Neuron (in vitro differentiated cells): ENCODE results near the gene PLOD3.
A peak's percentile ranks its signal among the peaks of the same experiment; 100 is the strongest.
"Not testable (repeated sequence)": the region's sequence is repeated elsewhere in the genome, so short reads cannot be mapped to it uniquely, and the experiment has no call there.

Experiments
- H2AFZ ChIP-seq: one replicate; pipeline ENCODE4 v1.6.1; 2013; ENCODE audit warnings: low read depth, mild to moderate bottlenecking, inconsistent platforms, low read length, moderate library complexity
- H3K27me3 ChIP-seq: one replicate; pipeline ENCODE4 v1.6.1; 2013; ENCODE audit warnings: low read length; ENCODE audit not compliant: insufficient read depth
- H3K36me3 ChIP-seq: one replicate; pipeline ENCODE4 v1.6.1; 2013; ENCODE audit warnings: low read length; ENCODE audit not compliant: insufficient read depth
- H3K4me1 ChIP-seq: one replicate; pipeline ENCODE4 v1.6.1; 2013; ENCODE audit warnings: low read length; ENCODE audit not compliant: insufficient read depth
- H3K4me3 ChIP-seq: 2 replicates; pipeline ENCODE4 v1.5.1; 2013; ENCODE audit warnings: mild to moderate bottlenecking, low read length, moderate library complexity
- H3K9me3 ChIP-seq: one replicate; pipeline ENCODE4 v1.6.1; 2013; ENCODE audit warnings: low read length

The PLOD3 gene

DNA sequence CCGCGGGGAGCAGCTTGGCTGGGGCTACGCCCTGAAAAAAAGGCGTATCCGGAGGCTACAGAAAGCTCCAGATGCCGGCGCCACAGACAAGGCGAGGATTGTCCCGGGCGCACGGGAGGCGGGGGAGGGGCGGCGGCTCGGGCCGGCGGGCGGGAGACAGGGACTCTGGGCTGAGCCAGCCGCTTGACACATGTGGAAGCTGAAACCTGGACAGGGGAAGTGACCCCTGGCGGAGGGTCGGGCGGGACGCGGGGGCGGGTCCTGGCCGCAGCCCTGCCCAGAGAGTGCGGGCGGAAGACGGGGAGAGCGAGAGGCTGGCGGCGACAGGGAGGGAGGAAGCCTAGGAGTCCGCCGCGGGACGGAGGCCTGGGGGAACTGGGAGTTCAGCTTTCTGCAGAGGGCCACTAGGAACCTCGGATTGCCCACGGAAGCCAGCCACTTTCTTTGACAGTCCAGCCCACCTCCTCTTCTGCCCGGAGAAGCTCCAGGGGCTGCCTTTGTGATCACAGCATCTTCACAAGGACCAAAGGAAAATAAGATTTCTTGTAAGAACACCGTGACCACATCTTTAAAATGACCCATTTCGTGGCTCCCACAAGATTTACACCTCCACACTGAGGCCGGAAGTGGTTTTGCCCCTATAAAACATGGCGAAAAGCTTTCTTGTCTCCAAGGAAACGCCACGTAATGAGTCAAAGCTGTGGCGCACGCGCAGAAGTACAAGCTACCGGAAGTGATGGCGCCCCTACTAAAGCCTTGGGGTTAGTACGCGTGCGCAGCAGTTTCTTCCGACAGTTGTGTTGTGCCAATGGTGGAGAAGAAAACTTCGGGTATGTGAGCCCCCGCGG, at the start of gene PLOD3, which contains the start of gene ZNHIT1:
Gene PLOD3, minus strand, starts transcription at position 194 of the 848 bp plus-strand sequence. CDS start 307 bp downstream, outside the sequence.
Gene ZNHIT1, plus strand, starts transcription at position 778 of the 848 bp plus-strand sequence. Its CDS starts 31 bp downstream, at position 809.
- H3K27me3 ChIP-seq = no peaks in the 10 kb centered on the region
- peaks cover 14% of the 10 kb centered on the region for H3K4me1 ChIP-seq
- H3K4me3 ChIP-seq = peak within 1 kb of the TSS; percentile 68
- no peaks in the 10 kb centered on the region for H3K9me3 ChIP-seq
- peak within 1 kb of the TSS; percentile 42 for H2AFZ ChIP-seq
- peaks cover 5% of the 10 kb centered on the region for H3K36me3 ChIP-seq

DNA sequence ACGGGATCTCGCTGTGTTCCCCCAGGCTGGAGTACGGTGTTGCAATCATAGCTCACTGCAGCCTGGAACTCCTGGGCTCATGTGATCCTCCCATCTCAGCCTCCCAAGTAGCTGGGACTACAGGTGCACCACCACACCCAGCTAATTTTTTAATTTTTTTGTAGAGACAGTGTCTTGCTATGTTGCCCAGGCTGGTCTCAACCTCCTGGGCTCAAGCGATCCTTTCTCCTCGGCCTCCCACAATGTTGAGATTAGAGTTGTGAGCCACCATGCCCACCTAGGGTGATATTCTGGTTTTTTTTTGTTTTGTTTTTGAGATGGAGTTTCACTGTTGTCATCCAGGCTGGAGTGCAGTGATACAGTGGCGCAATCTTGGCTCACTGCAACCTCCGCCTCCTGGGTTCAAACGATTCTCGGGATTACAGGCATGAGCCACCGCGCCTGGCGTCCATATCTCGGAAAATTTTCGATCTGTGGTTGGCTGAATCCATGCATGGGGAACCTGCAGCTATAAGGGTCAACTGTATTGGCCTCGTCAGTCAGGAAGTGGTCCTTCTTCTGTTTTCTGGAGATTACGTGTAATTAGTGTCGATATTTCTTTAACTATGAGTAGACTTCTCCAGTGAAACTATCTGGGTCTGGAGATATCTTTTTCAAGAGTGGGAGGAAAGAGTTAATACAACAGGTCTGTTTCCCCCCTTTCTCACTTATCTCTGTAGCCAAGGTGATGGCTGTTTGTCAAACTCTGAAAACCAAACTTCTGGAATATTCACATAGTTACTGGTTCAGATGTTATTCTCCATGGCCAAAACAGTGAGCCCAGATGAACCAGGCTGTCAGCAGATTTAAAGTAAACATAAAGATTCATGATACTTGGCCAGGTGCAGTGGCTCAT, 48.5 kb upstream of the PLOD3 start:
- Histone ChIP-seq H3K27me3 (no peaks in the 10 kb centered on the region), H3K9me3 (no peaks in the 10 kb centered on the region), H3K4me3 (no peak overlapping the region)

DNA sequence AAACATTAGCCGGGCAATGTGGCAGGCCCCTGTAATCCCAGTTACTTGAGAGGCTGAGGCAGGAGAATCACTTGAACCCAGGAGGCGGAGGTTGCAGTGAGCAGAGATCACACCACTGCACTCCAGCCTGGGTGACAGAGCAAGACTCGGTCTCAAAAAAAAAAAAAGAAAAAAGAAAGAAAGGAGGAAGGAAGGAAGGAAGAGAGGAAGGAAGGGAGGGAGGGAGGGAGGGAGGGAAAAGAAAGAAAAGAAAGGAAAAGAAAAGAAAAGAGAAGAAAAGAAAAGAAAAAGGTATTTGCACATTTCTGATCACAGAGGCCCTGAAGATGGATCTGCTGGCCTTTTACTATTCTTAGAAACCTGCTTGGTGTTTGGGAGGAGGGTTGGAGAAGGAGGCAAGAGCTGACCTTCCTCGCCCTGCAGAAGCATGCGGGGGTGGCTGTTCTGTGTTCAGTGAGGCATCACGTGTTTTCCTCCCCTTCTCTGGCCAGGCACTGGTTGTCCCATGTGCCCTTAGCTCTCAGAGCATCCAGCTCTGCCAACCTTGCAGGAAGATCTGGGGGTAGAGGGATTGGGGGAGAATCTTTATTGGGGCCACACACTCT, 46.8 kb upstream of the PLOD3 start:
- H2AFZ ChIP-seq, H3K36me3 ChIP-seq, H3K4me1 ChIP-seq, H3K27me3 ChIP-seq, H3K4me3 ChIP-seq, H3K9me3 ChIP-seq: not testable (repeated sequence)

More for the DNA sequence above, 48.5 kb upstream of the PLOD3 start:
- Histone ChIP-seq H2AFZ (no peak overlapping the region), H3K36me3 (no peaks in the 10 kb centered on the region), H3K4me1 (no peaks in the 10 kb centered on the region)

DNA sequence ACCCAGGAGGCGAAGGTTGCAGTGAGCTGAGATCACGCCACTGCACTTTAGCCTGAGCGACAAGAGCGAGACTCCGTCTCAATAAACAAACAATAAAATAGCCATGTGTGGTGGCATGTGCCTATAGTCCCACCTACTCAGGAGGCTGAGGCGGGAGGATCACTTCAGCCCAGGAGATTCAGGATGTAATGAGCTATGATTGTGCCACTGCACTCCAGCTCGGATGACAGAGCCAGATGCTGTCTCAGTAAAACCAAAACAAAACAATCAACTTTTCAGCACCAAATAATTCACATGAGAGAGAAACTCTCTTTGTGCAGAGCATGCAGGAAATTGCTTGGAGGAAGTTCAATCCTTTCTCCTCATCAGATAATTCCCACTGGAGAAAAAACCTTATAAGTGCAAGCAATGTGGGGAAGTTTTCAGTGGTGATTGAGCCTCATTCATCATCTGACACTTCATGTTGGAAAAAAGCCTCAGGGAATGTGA, 40.9 kb upstream of the PLOD3 start:
- no peak overlapping the region for H3K4me3 ChIP-seq
- H3K4me1 ChIP-seq = no peaks in the 10 kb centered on the region
- no peak overlapping the region for H2AFZ ChIP-seq
- H3K27me3 ChIP-seq = peaks cover 2% of the 10 kb centered on the region
- no peaks in the 10 kb centered on the region for H3K36me3 ChIP-seq
- H3K9me3 ChIP-seq = no peaks in the 10 kb centered on the region

DNA sequence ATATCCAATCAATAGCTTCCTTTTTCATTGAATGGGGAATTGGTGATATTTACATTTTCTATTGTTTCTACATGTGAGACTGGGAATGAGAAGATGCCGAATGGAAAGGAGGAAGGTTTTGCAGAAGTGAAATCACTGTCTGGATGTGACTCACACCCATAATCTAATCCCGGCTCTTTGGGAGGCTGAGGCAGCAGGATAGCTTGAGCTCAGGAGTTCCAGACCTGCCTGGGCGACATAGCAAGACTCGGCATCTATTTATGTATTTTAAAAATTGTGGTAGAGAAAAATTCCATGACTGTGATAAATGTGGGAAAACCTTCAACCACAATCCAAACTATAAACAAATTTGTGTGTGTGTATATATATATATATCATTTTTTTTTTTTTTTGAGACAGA, 38.4 kb upstream of the PLOD3 start:
- no peaks in the 10 kb centered on the region for H3K9me3 ChIP-seq
- H3K27me3 ChIP-seq = peaks cover 2% of the 10 kb centered on the region
- peaks cover 3% of the 10 kb centered on the region for H3K4me1 ChIP-seq
- H3K4me3 ChIP-seq = no peak overlapping the region
- H2AFZ ChIP-seq = no peak overlapping the region
- no peaks in the 10 kb centered on the region for H3K36me3 ChIP-seq

DNA sequence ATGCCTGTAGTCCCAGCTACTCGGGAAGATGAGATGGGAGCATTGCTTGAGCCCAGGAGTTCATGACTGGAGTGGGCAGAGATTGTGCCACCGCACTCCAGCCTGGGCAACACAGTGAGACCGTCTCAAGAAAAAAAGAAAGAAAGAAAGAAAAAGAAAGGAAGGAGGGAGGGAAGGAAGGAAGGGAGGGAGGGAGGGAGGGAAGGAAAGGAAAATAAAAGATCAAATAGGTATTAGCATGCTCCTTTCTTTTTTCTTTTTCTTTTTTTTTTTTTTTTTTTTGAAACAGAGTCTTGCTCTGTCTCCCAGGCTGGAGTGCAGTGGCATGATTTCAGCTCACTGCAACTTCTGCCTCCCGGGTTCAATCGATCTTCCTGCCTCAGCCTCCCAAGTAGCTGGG, 35.8 kb upstream of the PLOD3 start:
- H3K27me3 ChIP-seq, H2AFZ ChIP-seq, H3K4me3 ChIP-seq, H3K4me1 ChIP-seq, H3K36me3 ChIP-seq, H3K9me3 ChIP-seq: not testable (repeated sequence)

DNA sequence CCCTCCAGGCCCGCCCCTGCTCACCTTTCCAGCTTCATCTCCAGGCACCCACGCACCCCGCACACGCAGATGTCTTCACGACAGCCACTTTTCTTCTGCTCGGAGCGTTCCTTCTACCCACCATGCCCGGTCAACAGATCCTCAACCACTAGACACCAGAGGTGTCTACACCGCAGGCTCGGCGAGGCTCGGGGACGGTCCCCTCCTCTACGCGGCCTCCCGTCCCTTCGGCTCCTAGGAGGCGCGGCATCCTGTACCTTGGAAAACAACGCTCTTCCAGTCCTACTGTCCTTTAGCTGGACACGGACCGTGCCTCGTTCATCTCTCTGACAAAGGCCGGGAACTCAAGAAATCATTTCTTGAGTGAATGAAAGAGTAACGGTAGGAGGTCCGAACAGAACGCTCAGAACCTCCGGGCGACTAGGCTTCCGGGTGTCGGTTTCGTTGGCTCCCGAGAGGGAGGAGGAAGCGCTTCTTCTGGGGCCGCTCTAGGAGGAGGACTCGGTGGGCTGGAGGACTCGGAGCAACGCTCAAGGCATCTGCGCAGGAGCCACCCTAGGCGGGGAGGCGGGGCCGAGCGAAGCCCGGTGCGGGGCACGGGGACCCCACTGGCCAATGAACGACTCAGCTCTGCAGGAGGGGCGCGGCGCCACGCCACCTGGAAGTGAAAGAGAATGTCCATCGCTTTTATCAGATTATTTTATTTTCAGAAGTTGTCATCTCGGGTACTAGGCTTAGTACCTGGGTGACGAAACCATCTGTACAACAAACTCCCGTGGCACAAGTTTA, 34.7 kb upstream of the PLOD3 start:
- Histone ChIP-seq H3K4me3 (peak overlapping the region; percentile 88), H3K36me3 (peaks cover 8% of the 10 kb centered on the region), H3K9me3 (no peaks in the 10 kb centered on the region)

DNA sequence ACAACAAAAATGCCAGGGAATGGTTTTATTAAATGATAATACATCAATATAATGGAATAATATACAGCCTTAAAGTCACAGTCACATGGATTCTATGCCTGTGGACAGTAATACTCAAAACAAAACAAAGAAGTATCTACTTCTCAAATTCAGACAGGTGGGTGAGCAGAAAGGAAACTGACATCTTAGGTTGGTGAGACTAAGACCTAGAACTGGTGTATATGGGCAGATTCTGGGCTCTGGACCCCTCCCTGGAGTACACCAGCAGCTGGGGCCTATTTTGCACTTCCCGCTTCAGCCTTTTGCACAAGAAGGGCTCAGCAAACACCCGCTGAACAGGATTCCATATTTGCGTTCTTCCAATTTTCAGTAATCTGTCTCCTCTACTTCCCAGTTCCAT, 32.9 kb upstream of the PLOD3 start:
- Histone ChIP-seq H3K9me3 (no peaks in the 10 kb centered on the region), H2AFZ (no peak overlapping the region), H3K36me3 (peaks cover 8% of the 10 kb centered on the region), H3K4me1 (peaks cover 7% of the 10 kb centered on the region), H3K27me3 (peaks cover 2% of the 10 kb centered on the region), H3K4me3 (no peak overlapping the region)

More for the DNA sequence above, 34.7 kb upstream of the PLOD3 start:
- H3K27me3 ChIP-seq = peaks cover 2% of the 10 kb centered on the region
- peaks cover 3% of the 10 kb centered on the region for H3K4me1 ChIP-seq
- H2AFZ ChIP-seq = peak overlapping the region; percentile 62

DNA sequence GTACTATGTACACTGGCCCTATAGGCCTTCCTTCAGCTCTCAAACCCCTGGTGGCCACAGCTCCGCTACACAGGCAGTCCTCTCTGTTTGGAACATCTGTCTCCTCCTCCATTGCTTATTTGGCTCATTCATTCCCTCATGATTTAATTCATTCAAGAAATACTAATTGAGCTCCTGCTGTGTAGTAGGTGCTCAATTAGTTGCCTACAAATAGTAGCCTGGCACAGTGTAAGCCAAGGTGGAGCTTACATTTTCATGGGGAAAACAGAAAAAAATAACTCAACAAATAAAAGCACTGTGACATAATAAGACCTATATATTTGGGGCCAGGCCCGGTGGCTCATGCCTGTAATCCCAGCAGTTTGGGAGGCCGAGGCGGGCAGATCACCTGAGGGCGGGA, 30.9 kb upstream of the PLOD3 start:
- no peak overlapping the region for H3K4me3 ChIP-seq

GRCh38 chr7:101245147-101245668, 27.8 kb upstream of the PLOD3 start:
- Histone ChIP-seq H3K4me3 (peak overlapping the region; percentile 79), H3K27me3 (no peaks in the 10 kb centered on the region), H3K4me1 (peaks cover 13% of the 10 kb centered on the region), H3K36me3 (peaks cover 14% of the 10 kb centered on the region), H3K9me3 (no peaks in the 10 kb centered on the region), H2AFZ (peak overlapping the region; percentile 44)

More for the DNA sequence above, 30.9 kb upstream of the PLOD3 start:
- H3K9me3 ChIP-seq = no peaks in the 10 kb centered on the region
- H3K36me3 ChIP-seq = peaks cover 8% of the 10 kb centered on the region
- H3K4me1 ChIP-seq = peaks cover 16% of the 10 kb centered on the region
- H2AFZ ChIP-seq = no peak overlapping the region
- H3K27me3 ChIP-seq = no peaks in the 10 kb centered on the region

DNA sequence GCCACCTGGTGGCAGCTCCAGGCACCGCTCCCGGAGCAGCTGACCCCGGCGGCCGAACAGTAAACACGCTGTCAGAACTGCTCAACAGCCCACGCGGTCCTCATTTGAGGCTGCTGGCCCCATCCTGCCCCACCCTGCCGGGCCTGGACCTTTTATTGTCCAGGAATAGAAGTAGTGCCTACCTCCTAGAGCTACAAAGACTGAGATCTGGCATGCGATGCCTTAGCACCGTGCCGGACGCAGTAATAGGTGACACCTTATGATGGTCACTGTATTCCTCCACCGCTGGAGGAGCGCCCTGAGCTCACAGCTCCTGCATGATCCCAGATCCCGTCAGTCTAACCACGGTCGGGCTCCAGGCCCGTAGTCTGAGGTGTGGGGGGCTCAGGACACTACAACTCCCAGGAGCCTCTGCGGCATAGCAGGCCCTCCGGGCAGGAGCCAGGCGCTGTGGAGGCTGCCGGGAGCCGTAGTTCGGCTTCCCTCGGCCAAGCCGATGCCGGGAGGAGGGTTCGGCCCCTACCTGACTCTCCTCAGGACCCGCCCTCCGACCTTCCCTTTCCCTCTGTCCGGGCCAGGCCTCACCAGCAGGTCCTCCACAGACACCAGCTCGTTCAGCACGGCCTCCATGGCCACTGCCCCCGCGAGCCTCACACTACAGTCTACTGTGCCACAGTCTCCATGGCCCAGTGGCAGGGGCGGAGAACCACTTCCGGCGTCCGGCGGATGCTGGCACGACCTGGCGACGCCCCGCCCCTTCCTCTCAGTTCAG, 27.2 kb upstream of the PLOD3 start, which contains the start of gene FIS1:
Gene FIS1, minus strand, starts transcription at position 707 of the 772 bp plus-strand sequence. Its CDS starts 77 bp downstream, at position 630.
- H3K4me1 ChIP-seq = peaks cover 13% of the 10 kb centered on the region
- H2AFZ ChIP-seq = peak within 1 kb of the TSS; percentile 44
- H3K9me3 ChIP-seq = no peaks in the 10 kb centered on the region
- H3K4me3 ChIP-seq = peak within 1 kb of the TSS; percentile 79
- no peaks in the 10 kb centered on the region for H3K27me3 ChIP-seq
- peaks cover 17% of the 10 kb centered on the region for H3K36me3 ChIP-seq
